D721Med (cell line): ENCODE measurements around the gene ARHGAP11B.
A peak's percentile ranks its signal among the peaks of the same experiment; 100 is the strongest.
"Not testable (repeated sequence)": the region's sequence is repeated elsewhere in the genome, so short reads cannot be mapped to it uniquely, and the experiment has no call there.

Source experiments
- DNase-seq: peaks from one replicate; pipeline ENCODE4 v3.0.0; 2011; ENCODE audit warnings: low spot score; ENCODE audit not compliant: insufficient read length
- FAIRE-seq: peaks from 2 replicates; lab custom pipeline; 2011; peaks lifted over from hg19 to GRCh38; lab: Jason Lieb, UNC
- TF ChIP-seq, protein P1 (sequence below): IDR thresholded peaks from 2 replicates; pipeline ENCODE4 v1.5.1; 2012; ENCODE audit warnings: mild to moderate bottlenecking, control low read depth; ENCODE audit not compliant: insufficient read depth; ENCODE audit errors: missing control alignments

Gene ARHGAP11B

DNA sequence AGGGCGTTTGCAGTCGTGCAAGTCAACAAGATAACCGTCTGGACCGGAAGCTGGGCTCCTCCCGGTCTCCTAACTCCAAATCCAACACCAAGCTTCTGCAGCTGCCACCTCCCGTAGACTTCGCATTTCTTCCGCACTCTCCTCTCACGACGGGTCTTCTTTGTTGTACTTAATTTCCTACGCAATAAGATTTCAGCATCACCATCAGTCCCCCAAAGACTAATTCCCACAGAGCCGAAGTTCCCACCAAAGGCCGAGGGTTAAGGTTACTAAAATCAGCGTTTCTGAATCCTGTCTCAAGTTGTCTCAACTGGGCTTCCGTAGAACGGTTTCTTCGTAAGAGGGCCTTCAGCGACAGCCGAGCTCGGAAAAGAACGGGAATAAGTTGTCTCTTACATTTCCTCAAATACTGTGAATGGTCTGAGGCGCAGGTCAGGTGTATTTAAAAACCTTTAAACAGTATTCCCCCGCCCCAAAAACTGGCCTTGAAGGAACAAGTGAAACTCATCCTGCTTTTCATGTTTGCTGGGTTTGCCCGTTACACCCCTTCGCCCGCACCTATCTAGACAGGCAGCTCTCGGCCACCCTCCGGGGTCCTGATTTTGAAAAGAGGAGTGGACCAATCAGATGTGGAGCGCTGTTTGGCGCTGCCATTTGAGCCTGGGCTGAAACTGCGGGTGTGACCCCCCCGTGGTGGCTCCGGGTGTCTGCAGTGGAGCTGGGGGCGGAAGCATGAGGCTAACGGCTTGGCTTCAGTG, at the start of gene ARHGAP11B:
Gene ARHGAP11B (plus strand): TSS at position 693 of the 758 bp plus-strand sequence.
- peak; percentile 21 for FAIRE-seq
- DNase-seq: peak; percentile 21

DNA sequence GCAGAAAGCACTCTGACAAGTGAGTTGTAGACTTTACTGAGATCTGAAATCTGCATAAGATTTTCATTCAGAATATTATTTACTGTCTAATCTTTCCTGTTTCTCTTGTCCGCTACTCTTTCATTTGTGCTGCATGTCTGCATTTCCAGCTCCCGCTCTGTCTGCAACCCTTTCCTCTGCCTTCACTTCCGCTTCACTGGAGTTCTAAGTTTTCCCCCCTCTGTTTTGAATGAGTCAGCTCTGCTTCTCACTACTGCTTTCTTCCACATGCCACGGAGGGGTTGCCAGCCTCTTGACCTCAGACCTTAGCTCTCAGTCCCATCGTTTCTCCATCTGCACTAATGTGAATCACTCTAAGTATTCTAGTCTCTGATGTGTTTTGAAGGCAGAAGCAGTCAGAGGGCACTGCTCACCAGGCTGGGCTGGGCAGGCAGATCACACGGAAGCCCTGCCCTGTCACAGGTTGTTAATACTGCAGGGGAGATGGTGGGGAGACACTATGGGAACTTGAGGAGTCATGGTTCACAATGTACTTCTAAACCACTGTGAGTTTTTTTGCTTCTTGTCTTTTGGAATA, 46.4 kb upstream of the ARHGAP11B start:
- not testable (repeated sequence) for FAIRE-seq, DNase-seq

DNA sequence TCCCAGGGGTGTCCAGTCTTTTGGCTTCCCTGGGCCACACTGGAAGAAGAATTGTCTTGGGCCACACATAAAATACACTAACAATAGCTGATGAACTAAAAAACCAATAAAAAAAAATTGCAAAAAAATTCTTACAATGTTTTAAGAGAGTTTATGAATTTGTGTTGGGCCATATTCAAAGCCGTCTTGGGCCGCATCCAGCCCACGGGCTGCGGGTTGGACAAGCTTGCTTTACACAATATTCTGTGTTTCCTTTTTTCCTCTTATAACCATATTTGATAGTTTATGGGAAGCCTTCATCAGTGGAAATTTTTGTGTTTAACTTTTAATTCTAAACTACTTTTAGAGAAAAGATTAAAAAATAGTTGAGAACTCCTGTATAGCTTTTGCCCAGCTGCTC, 45.2 kb upstream of the ARHGAP11B start:
- not testable (repeated sequence) for DNase-seq, FAIRE-seq

DNA sequence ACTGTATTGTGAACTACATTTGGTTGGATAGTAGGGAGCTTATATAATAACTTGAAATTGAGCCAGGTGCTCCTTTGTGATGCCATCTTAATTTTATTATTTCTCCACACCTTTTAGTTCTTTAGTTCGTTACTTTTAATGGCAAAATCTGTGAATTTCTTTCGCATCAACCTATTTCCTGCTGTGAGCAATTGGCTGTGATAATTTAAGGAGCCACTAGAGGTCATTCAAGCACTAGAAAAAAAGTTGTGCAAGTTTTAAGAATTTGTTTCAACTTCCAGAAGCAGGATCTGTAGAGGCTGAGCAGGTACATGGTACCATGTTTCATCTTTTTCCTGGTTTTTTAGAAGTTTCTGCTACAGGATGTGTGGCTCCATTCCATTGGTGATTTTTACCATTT, 27.0 kb upstream of the ARHGAP11B start:
- TF ChIP-seq, protein P1, sequence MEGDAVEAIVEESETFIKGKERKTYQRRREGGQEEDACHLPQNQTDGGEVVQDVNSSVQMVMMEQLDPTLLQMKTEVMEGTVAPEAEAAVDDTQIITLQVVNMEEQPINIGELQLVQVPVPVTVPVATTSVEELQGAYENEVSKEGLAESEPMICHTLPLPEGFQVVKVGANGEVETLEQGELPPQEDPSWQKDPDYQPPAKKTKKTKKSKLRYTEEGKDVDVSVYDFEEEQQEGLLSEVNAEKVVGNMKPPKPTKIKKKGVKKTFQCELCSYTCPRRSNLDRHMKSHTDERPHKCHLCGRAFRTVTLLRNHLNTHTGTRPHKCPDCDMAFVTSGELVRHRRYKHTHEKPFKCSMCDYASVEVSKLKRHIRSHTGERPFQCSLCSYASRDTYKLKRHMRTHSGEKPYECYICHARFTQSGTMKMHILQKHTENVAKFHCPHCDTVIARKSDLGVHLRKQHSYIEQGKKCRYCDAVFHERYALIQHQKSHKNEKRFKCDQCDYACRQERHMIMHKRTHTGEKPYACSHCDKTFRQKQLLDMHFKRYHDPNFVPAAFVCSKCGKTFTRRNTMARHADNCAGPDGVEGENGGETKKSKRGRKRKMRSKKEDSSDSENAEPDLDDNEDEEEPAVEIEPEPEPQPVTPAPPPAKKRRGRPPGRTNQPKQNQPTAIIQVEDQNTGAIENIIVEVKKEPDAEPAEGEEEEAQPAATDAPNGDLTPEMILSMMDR: peak; percentile 19
- not testable (repeated sequence) for DNase-seq, FAIRE-seq

DNA sequence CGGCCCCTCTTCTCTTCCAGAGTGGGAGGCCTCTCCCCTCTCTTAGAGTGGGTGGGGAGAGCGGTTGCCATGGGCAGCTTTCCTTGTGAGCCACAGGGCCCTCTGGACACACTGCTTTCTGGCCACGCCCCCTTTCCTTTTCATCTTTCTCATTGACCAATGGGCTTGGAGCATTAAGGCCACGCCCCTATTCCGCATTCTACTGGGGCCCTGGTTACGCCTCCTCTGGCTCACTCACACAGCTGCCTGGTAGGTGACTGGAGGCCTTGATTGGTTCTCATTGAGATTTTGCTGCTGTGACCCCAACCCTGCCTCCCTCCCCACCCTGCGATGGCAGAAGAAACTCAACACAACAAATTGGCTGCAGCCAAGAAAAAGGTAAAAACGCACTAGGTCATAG, 22.1 kb upstream of the ARHGAP11B start, which contains the start of gene GOLGA8H:
Gene GOLGA8H (plus strand): TSS at position 233 of the 400 bp plus-strand sequence. CDS start 98 bp downstream, at position 331.
- not testable (repeated sequence) for FAIRE-seq, DNase-seq

DNA sequence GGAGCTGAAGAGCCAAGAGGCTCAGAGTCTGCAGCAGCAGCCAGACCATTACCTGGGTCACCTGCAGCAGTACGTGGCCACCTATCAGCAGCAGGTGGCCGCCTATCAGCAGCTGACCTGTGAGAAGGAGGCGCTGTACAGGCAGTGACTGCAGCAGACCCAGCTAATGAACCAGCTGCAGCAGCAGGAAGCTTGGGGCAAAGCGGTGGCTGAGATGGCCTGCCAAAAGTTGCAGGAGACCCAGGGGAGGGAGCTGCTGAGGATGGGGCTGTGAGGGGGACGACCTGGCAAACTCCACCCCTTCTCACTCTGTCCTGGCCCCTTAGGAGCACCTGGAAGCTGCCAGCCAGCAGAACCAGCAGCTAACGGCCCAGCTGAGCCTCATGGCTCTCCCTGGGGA, 13.7 kb upstream of the ARHGAP11B start:
- not testable (repeated sequence) for DNase-seq, FAIRE-seq

DNA sequence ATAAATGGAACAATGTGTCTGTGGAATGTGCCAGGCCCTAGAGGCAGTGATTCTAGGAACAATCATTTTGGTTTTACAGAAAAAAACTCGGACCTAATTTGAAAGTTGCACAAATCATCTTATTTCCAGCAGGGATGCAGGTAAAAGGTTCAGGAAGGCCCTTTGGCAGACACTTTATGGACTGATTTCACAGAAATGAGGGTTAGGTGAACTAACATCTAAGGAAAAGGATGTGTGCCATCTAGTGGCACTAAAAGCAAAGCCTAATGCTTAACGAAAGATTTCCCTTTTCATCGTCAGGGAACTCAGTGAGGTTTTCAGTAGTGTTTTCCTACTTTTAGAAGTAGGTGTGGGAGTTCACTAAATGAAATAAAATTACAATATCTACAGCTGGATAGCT, 4.6 kb upstream of the ARHGAP11B start:
- DNase-seq: not testable (repeated sequence)
- TF ChIP-seq, protein P1: peak; percentile 11
- peak; percentile 77 for FAIRE-seq

DNA sequence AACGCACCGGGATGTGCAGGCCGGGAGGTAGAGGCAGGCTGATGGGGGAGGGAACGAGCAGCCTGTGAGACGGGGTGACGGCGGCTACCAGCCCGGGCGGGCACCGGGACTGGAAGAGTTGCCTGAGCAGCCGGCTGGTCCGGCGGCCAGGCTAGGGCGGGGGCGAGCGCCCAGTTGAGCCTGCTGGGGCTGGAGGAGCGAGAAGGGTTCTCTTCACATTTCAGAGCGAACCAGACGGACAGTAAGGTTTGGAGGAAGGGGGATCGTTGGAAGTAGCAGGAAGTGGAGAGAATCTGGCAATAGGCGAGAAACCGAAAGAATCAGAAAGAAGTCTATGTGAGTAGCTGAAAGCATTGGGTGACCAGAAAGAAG, 252 bp downstream of the ARHGAP11B start:
- FAIRE-seq, DNase-seq: not testable (repeated sequence)

DNA sequence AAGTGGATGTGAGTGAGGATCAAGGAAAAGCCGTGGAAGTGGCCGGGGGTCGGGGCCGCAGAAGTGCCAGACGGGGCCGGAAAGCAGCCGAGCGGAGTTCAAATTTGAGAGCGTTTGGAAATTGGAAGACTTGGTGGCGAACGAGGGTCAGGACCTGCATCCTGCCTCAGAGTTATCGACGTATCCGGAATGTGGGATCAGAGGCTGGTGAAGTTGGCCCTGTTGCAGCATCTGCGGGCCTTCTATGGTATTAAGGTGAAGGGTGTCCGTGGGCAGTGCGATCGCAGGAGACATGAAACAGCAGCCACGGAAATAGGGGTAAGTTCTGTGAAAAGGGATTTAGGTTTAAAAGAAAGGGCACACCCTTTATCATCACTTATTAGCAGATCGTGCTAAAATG, 704 bp downstream of the ARHGAP11B start:
- not testable (repeated sequence) for DNase-seq, FAIRE-seq

DNA sequence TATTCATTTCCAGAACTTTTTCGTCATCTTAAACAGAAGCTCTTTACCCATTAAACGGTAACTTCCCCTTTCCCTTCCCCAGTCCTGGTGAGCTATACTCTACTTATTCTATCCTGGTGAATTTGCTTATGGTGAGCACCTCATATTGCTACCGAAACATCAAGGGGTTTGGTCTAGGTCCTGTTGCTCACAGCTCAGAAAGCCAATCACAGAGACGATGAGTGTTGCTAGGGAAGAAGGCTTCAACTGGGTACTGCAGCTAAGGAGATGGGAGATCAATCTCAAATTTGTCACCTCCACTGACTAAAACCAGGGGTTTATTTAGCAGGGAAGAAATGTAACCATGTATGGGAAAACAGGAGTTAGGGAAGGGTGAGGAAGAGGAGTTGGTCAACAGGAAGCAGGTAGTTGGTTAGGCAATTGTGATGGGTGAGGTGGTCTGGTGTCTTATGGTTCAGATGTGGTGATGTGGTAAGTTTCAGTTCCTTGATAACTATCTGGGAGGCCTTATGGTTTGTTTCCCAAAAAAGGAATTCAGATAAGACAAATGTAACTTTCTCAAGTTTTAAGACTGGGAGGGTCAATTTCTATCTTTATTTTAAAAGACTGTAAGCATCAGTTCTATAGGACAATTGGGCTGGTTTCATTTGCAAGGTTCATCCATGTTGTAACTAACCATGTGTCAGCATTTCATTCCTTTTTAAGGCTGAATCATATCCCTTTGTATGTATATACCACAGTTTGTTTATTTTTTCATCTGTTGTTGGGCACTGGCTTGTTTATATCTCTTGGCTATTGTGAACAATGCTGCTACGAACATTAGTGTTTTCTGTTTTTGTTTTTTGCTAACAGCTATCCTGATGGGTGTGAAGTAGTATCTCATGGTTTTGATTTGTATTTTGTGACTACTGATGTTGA, 24.3 kb downstream of the ARHGAP11B start:
- DNase-seq (no peak), FAIRE-seq (no peak)

More for the DNA sequence above, 24.3 kb downstream of the ARHGAP11B start:
- TF ChIP-seq, protein P1: no peak
